ENCODE results near the gene NAPB. TPM values are rescaled to one million over a fixed set of nuclear protein-coding genes. Genes with fewer than 3 reads are reported as not detected.

NAPB gene
- total RNA-seq, 1 donor from 2014 or later, result 13.1 TPM

DNA sequence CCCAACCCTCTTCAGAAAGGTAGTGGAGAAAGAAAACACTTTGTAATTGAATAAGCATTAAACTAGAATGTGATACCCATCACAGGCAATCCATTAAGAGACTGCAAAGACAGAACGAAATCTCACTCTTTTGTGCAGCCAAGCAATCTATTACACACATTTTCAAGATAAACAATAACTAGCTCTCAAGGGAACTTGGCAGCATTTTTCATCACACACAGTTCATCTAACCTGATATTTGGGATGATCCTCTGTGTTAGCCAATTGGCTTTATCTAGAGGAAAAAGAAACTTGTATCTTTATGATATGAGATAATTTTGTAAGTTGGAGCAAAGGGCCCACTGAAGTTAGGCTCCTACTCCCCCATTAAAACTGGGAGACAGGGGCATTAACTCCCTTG is 60.8 kb downstream of the NAPB start:
- peaks cover 21% of the 10 kb centered on the region for H3K4me1 Mint-ChIP-seq (ENCODE audit: low read depth, unreplicated experiment)
- H3K36me3 Mint-ChIP-seq (ENCODE audit: low read depth, unreplicated experiment), result peaks cover 6% of the 10 kb centered on the region
- FAIRE-seq, result no peak

DNA sequence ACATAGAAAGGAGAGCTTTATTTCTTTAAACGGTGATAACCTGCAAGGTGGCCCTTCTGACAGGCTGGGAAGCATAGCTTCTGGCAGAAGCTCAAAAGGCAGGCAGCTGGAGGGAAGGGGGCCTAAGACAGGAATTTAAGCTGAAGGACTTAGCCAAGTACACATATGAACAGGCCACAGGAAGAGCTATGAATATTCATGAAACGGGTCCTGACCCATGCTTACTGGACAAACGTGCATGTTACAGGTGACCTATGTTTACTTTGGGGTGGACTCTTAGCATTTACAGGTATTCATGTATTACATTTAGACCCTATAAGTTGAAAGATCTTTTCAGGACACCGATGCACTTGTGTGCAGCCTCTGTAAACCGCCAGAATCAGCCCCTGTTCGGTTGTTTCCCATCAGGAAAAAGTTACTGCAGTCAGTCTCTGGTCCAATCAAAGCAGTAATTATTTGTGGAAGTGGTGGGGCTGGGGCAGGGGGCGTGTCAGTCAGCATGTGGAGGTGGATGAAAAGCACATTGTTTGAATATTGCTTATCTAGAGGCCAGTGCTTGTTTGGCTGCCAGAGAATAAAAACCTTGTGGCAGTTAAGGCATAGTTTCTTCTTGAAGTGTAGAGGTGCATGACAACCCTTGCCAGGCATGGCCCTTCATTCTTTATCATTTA is 62.2 kb downstream of the NAPB start:
- Histone ChIP-seq H3K27ac (ENCODE audit: low read depth, low read length) (no peak overlapping the region), H3K79me2 (ENCODE audit: insufficient read depth, low read length) (peaks cover 42% of the 10 kb centered on the region), H3K4me1 (ENCODE audit: insufficient read depth, low read length) (peaks cover 27% of the 10 kb centered on the region), H3K9me3 (ENCODE audit: insufficient read depth, low read depth, low read length) (no peaks in the 10 kb centered on the region), H3K9ac (ENCODE audit: low read length) (no peak overlapping the region), H3K4me2 (ENCODE audit: low read length) (no peak overlapping the region), H3K36me3 (ENCODE audit: insufficient read depth, low read length) (peaks cover 13% of the 10 kb centered on the region), H4K20me1 (ENCODE audit: insufficient read depth, low read length) (peaks cover 21% of the 10 kb centered on the region), H2AFZ (ENCODE audit: low read depth, low read length) (no peak overlapping the region), H3K27me3 (ENCODE audit: insufficient read depth, low read length) (no peaks in the 10 kb centered on the region), H3K4me3 (ENCODE audit: insufficient read depth, low read depth, low read length) (no peak overlapping the region)
- Mint-ChIP-seq H3K27ac (ENCODE audit: unreplicated experiment) (peak overlapping the region; percentile 15), H3K4me3 (ENCODE audit: unreplicated experiment) (no peak overlapping the region), H3K36me3 (ENCODE audit: low read depth, unreplicated experiment) (peaks cover 3% of the 10 kb centered on the region), H3K4me1 (ENCODE audit: low read depth, unreplicated experiment) (peaks cover 14% of the 10 kb centered on the region), H3K9me3 (ENCODE audit: unreplicated experiment) (no peaks in the 10 kb centered on the region), H3K27me3 (ENCODE audit: low read depth, unreplicated experiment) (no peaks in the 10 kb centered on the region)
- DNase-seq (ENCODE audit: low read depth) (no peak), FAIRE-seq (no peak)
- TF ChIP-seq, protein P1, sequence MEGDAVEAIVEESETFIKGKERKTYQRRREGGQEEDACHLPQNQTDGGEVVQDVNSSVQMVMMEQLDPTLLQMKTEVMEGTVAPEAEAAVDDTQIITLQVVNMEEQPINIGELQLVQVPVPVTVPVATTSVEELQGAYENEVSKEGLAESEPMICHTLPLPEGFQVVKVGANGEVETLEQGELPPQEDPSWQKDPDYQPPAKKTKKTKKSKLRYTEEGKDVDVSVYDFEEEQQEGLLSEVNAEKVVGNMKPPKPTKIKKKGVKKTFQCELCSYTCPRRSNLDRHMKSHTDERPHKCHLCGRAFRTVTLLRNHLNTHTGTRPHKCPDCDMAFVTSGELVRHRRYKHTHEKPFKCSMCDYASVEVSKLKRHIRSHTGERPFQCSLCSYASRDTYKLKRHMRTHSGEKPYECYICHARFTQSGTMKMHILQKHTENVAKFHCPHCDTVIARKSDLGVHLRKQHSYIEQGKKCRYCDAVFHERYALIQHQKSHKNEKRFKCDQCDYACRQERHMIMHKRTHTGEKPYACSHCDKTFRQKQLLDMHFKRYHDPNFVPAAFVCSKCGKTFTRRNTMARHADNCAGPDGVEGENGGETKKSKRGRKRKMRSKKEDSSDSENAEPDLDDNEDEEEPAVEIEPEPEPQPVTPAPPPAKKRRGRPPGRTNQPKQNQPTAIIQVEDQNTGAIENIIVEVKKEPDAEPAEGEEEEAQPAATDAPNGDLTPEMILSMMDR (IDR thresholded peaks at IDR 0.05; ENCODE audit: insufficient read depth, low read depth, low read length), result no peak

More for the DNA sequence above, 60.8 kb downstream of the NAPB start:
- Histone ChIP-seq H3K9ac (ENCODE audit: low read length) (no peak overlapping the region), H3K4me2 (ENCODE audit: low read length) (peak overlapping the region; percentile 85), H3K4me1 (ENCODE audit: insufficient read depth, low read length) (peaks cover 27% of the 10 kb centered on the region), H3K4me3 (ENCODE audit: insufficient read depth, low read depth, low read length) (no peak overlapping the region), H3K27me3 (ENCODE audit: insufficient read depth, low read length) (no peaks in the 10 kb centered on the region), H4K20me1 (ENCODE audit: insufficient read depth, low read length) (peaks cover 30% of the 10 kb centered on the region), H3K9me3 (ENCODE audit: insufficient read depth, low read depth, low read length) (no peaks in the 10 kb centered on the region), H3K27ac (ENCODE audit: low read depth, low read length) (no peak overlapping the region), H2AFZ (ENCODE audit: low read depth, low read length) (no peak overlapping the region), H3K79me2 (ENCODE audit: insufficient read depth, low read length) (peaks cover 42% of the 10 kb centered on the region), H3K36me3 (ENCODE audit: insufficient read depth, low read length) (peaks cover 13% of the 10 kb centered on the region)
- Mint-ChIP-seq H3K4me3 (ENCODE audit: unreplicated experiment) (peak overlapping the region; percentile 86), H3K27ac (ENCODE audit: unreplicated experiment) (no peak overlapping the region), H3K9me3 (ENCODE audit: unreplicated experiment) (no peaks in the 10 kb centered on the region), H3K27me3 (ENCODE audit: low read depth, unreplicated experiment) (no peaks in the 10 kb centered on the region)
- TF ChIP-seq EZH2 (IDR thresholded peaks at IDR 0.05; ENCODE audit: insufficient read depth, low read length), result no peak
- TF ChIP-seq, protein P1 (IDR thresholded peaks at IDR 0.05; ENCODE audit: insufficient read depth, low read depth, low read length), result no peak
- DNase-seq (ENCODE audit: low read depth), result no peak

DNA sequence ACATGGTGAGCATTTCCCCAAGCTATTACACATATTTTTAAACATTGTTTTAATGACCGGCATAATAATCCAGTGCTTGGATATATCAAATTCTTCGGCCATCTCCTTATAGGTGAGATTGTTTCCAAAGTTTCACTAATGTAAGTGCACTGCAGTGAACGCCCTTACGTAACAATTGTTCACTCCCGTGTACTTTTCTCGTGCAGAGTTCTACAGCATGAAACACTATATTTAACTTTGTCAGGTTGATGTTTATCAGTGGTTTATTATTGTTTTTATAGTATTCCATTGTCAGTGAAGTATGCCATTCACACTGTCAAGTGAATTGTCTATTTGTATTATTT is 62.8 kb downstream of the NAPB start:
- H3K27ac ChIP-seq (ENCODE audit: low read depth, low read length), result peak overlapping the region; percentile 30
- no peak for TF ChIP-seq EZH2 (IDR thresholded peaks at IDR 0.05; ENCODE audit: insufficient read depth, low read length)
- TF ChIP-seq, protein P1 (IDR thresholded peaks at IDR 0.05; ENCODE audit: insufficient read depth, low read depth, low read length), result no peak
- H3K79me2 ChIP-seq (ENCODE audit: insufficient read depth, low read length), result peaks cover 42% of the 10 kb centered on the region
- no peaks in the 10 kb centered on the region for H3K9me3 Mint-ChIP-seq (ENCODE audit: unreplicated experiment)
- no peaks in the 10 kb centered on the region for H3K27me3 Mint-ChIP-seq (ENCODE audit: low read depth, unreplicated experiment)
- no peaks in the 10 kb centered on the region for H3K9me3 ChIP-seq (ENCODE audit: insufficient read depth, low read depth, low read length)
- no peak for FAIRE-seq
- no peak for DNase-seq (ENCODE audit: low read depth)
- peaks cover 21% of the 10 kb centered on the region for H4K20me1 ChIP-seq (ENCODE audit: insufficient read depth, low read length)
- H3K4me3 ChIP-seq (ENCODE audit: insufficient read depth, low read depth, low read length), result peak overlapping the region; percentile 74
- peak overlapping the region; percentile 62 for H3K27ac Mint-ChIP-seq (ENCODE audit: unreplicated experiment)
- H3K36me3 Mint-ChIP-seq (ENCODE audit: low read depth, unreplicated experiment), result peaks cover 8% of the 10 kb centered on the region
- peak overlapping the region; percentile 46 for H3K9ac ChIP-seq (ENCODE audit: low read length)
- peak overlapping the region; percentile 7 for H2AFZ ChIP-seq (ENCODE audit: low read depth, low read length)
- H3K4me1 ChIP-seq (ENCODE audit: insufficient read depth, low read length), result peaks cover 23% of the 10 kb centered on the region
- peak overlapping the region; percentile 77 for H3K4me3 Mint-ChIP-seq (ENCODE audit: unreplicated experiment)
- no peaks in the 10 kb centered on the region for H3K27me3 ChIP-seq (ENCODE audit: insufficient read depth, low read length)
- peak overlapping the region; percentile 89 for H3K4me2 ChIP-seq (ENCODE audit: low read length)
- peaks cover 9% of the 10 kb centered on the region for H3K4me1 Mint-ChIP-seq (ENCODE audit: low read depth, unreplicated experiment)
- H3K36me3 ChIP-seq (ENCODE audit: insufficient read depth, low read length), result peaks cover 13% of the 10 kb centered on the region

Measured in astrocyte (in vitro differentiated cells and primary cell).